ENCODE results near the gene SEPTIN10. TPM values are rescaled to one million over a fixed set of nuclear protein-coding genes. Genes with fewer than 3 reads are reported as not detected.

The SEPTIN10 gene
- total RNA-seq: 1 to 10 TPM; 8.4 to 9.8 TPM

- ChIA-PET POLR2A (no interaction called here), CTCF (interaction anchor here (0.5 to 0.7 kb wide), 2 partner anchors 16 to 656 kb away, joined by 3 read pairs; no protein-coding TSS in a partner anchor)
- H3K27ac Mint-ChIP-seq: peak within 1 kb of the TSS; percentile 79
- peak within 1 kb of the TSS; percentile 82 for H3K4me3 Mint-ChIP-seq
- H3K27me3 Mint-ChIP-seq: peaks cover 41% of the 10 kb centered on the region
- peaks cover 5% of the 10 kb centered on the region for H3K36me3 Mint-ChIP-seq
- peak; percentile 87 for DNase-seq
- H3K9me3 Mint-ChIP-seq: no peaks in the 10 kb centered on the region
- intact Hi-C loops (cut with micrococcal nuclease): no loop called here
- H3K4me1 Mint-ChIP-seq (ENCODE audit: low read depth): peaks cover 18% of the 10 kb centered on the region
Observed at GRCh38 chr2:109613922-109614714, at the start of gene SEPTIN10, which contains the start of gene SOWAHC. Gene SEPTIN10 (minus strand): TSS chr2:109613966. CDS start chr2:109613827, 139 bp downstream. Gene SOWAHC (plus strand): TSS chr2:109614364. CDS start chr2:109614490, 126 bp downstream.

DNA sequence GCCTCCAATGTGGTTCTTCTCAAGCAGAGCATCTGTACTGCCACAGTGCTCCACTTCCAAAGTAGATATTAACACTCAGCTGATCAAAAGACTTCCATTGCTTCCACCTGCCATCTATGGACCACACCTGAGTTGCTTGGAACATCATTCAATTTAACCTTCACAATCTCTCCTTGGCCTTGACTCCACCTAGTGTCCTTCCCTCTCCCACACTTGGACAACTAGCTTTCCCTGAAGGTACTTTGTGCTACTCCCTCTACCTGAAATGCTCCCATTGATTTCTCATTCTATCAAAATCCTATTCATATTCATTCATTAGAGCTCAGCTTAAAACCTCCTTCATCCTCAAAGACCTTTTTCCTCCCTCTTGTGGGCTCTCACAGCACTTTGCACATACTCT lies 49.1 kb upstream of the SEPTIN10 start:
- Mint-ChIP-seq H3K27ac (no peak overlapping the region), H3K4me3 (no peak overlapping the region), H3K27me3 (peaks cover 14% of the 10 kb centered on the region), H3K9me3 (no peaks in the 10 kb centered on the region), H3K36me3 (no peaks in the 10 kb centered on the region), H3K4me1 (ENCODE audit: low read depth) (no peaks in the 10 kb centered on the region)
- POLR2A ChIA-PET: no interaction called here
- no peak for DNase-seq
- CTCF ChIA-PET: interaction anchor here (1.0 to 2.5 kb wide), 2 partner anchors 116 to 118 kb away, joined by 5 to 18 read pairs; no protein-coding TSS in a partner anchor
- intact Hi-C loops (cut with micrococcal nuclease): loop anchor here (1.0 kb wide), 1 partner anchor 117 kb away; no protein-coding TSS in a partner anchor

GRCh38 chr2:109660046-109660860 lies 46.5 kb upstream of the SEPTIN10 start:
- no peaks in the 10 kb centered on the region for H3K9me3 Mint-ChIP-seq
- no peak overlapping the region for H3K27ac Mint-ChIP-seq
- no peak overlapping the region for H3K4me3 Mint-ChIP-seq
- peaks cover 14% of the 10 kb centered on the region for H3K27me3 Mint-ChIP-seq
- POLR2A ChIA-PET: no interaction called here
- intact Hi-C loops (cut with micrococcal nuclease): no loop called here
- H3K4me1 Mint-ChIP-seq (ENCODE audit: low read depth): no peaks in the 10 kb centered on the region
- CTCF ChIA-PET: interaction anchor here (1.3 kb wide), 1 partner anchor 114 kb away, joined by 5 read pairs; no protein-coding TSS in a partner anchor
- H3K36me3 Mint-ChIP-seq: no peaks in the 10 kb centered on the region
- DNase-seq: no peak

- Mint-ChIP-seq H3K9me3 (no peaks in the 10 kb centered on the region), H3K27me3 (peaks cover 12% of the 10 kb centered on the region), H3K4me3 (no peak overlapping the region), H3K36me3 (no peaks in the 10 kb centered on the region), H3K4me1 (ENCODE audit: low read depth) (no peaks in the 10 kb centered on the region), H3K27ac (no peak overlapping the region)
- ChIA-PET POLR2A (no interaction called here), CTCF (interaction anchor here (0.7 kb wide), 1 partner anchor 25 kb away, joined by 3 read pairs; no protein-coding TSS in a partner anchor)
- no peak for DNase-seq
- intact Hi-C loops (cut with micrococcal nuclease): no loop called here
Observed at GRCh38 chr2:109659396-109660045, 45.8 kb upstream of the SEPTIN10 start.

DNA sequence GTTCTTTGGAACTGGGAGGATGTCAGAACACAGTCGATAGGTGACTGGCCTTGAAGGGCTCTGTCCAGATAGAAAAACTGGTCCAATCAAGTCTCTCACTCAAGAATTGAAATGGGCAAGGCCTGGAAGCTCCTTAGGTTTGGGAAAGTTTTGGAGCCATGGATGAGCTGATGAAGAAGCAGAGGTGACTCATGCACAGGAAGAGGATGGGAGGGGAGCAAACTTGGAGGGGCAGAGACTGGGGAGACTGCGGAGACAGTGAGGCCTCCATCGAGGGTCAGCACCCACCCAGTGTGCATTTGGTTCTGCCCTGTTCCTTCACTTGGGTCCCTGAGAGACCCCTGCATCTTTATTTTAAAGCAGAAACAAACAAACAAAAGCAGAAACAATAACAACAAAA lies 41.5 kb upstream of the SEPTIN10 start:
- POLR2A ChIA-PET: no interaction called here
- CTCF ChIA-PET: no interaction called here
- H3K4me3 Mint-ChIP-seq: no peak overlapping the region
- no peak for DNase-seq
- H3K4me1 Mint-ChIP-seq (ENCODE audit: low read depth): no peaks in the 10 kb centered on the region
- intact Hi-C loops (cut with micrococcal nuclease): no loop called here
- H3K36me3 Mint-ChIP-seq: no peaks in the 10 kb centered on the region
- no peak overlapping the region for H3K27ac Mint-ChIP-seq
- no peaks in the 10 kb centered on the region for H3K9me3 Mint-ChIP-seq
- peaks cover 8% of the 10 kb centered on the region for H3K27me3 Mint-ChIP-seq

DNA sequence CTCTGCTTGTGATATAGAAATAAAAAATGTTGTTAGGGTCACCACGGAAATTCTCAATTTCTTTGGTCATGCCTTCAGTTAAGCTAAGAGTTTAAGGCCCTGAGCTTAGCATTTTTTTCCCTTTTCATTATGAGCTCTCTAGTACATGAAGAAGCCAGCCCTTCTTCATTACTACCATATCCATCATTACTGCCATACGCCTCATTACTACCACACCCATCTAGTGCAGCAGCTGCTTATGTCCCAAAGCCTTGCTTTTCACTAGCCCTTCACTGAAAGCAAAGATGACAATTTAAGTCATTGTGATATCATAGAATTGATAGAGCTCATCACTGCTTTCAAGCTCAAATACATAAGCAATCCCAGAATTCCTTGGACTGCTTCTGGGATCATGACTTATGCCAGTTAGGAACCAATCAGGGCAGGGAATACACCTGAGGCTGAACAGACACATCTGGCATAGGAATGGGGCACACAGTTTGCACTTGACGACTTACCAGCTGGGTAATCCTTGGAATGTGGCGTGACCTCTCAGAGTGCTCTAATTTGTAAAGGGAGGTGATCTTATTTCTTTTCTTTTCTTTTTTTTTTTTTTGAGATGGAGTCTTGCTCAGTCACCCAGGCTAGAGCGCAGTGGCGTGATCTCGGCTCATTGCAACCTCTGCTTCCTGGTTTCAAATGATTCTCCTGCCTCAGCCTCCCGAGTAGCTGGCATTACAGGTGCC lies 40.7 kb upstream of the SEPTIN10 start:
- Mint-ChIP-seq H3K4me3 (no peak overlapping the region), H3K27ac (no peak overlapping the region), H3K27me3 (peaks cover 14% of the 10 kb centered on the region), H3K36me3 (no peaks in the 10 kb centered on the region), H3K4me1 (ENCODE audit: low read depth) (no peaks in the 10 kb centered on the region), H3K9me3 (no peaks in the 10 kb centered on the region)
- intact Hi-C loops (cut with micrococcal nuclease): no loop called here
- DNase-seq: no peak
- CTCF ChIA-PET: no interaction called here
- POLR2A ChIA-PET: no interaction called here

DNA sequence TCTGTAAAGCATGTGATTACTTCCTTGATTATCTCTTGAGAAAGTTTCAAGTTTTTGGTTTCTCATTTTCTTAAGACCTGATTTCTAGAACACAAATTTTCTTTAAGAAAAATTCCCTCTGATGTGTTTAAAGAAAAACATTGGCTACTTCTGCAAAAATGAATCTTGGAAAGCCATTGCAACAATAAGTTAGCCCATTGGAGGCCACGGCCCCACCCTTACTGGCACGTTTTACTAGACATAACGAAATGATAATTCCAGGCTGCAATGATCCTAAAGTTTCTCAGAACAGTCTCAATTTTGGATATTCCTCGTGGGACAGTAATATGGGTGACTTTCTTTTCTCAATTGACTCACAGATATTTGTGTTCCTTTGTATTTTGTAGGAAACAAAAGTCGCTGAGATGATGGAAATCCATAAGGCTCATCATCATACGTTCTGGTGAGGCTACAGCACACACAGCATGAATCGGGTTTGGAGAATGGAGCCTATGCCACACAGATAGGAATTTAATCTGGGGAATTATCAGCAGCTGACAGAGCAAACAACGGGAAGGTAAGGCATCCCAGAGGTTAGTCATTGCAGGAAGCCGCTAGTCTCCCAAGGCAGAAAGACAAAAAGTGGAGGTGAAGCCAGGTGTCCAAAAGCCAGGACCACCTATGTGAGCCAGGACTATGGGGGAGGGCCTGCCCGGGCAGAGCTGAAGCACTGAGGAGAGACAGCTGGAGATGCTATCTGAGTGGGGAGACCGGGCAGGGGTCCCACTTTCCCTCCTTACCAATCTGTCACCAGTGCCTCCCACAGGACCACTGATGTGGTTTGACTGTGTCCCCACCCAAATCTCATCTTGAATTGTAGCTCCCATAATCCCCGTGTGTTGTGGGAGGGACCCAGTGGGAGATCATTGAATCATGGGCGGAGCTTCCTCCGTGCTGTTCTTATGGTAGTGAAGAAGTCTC lies 36.2 kb upstream of the SEPTIN10 start:
- POLR2A ChIA-PET: no interaction called here
- no peak for DNase-seq

DNA sequence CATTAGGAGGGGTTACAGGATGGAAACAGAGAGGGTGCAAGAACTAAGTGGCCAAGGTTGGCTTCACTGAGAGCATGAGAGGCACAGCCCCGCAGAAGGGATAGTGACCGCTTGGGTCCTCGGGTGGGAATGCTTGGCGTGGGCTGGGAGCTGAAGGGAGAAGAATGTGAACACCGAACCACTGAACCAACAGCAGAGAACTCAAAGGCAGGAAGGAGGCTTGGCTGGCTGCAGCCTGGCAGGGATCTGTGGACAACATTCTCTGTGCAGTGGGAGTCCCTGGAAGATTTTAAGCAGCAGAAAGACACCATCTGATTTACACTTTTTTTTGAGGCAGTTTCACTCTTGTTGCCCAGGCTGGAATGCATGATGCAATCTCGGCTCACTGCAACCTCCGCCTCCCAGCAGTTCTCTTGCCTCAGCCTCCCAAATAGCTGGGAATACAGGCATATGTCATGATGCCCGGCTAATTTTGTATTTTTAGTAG lies 34.3 kb upstream of the SEPTIN10 start:
- POLR2A ChIA-PET: no interaction called here
- intact Hi-C loops (cut with micrococcal nuclease): no loop called here
- Mint-ChIP-seq H3K36me3 (no peaks in the 10 kb centered on the region), H3K27ac (no peak overlapping the region), H3K27me3 (peaks cover 16% of the 10 kb centered on the region), H3K4me3 (no peak overlapping the region), H3K9me3 (no peaks in the 10 kb centered on the region), H3K4me1 (ENCODE audit: low read depth) (no peaks in the 10 kb centered on the region)
- DNase-seq: no peak
- CTCF ChIA-PET: interaction anchor here (0.6 kb wide), 1 partner anchor 78 kb away, joined by 3 read pairs; no protein-coding TSS in a partner anchor

More for the DNA sequence above, 36.2 kb upstream of the SEPTIN10 start:
- Mint-ChIP-seq H3K4me1 (ENCODE audit: low read depth) (no peaks in the 10 kb centered on the region), H3K27ac (no peak overlapping the region), H3K27me3 (peaks cover 18% of the 10 kb centered on the region), H3K9me3 (no peaks in the 10 kb centered on the region), H3K36me3 (no peaks in the 10 kb centered on the region), H3K4me3 (no peak overlapping the region)
- intact Hi-C loops (cut with micrococcal nuclease): no loop called here
- CTCF ChIA-PET: no interaction called here

- Mint-ChIP-seq H3K36me3 (no peaks in the 10 kb centered on the region), H3K27me3 (peaks cover 13% of the 10 kb centered on the region), H3K4me3 (no peak overlapping the region), H3K4me1 (ENCODE audit: low read depth) (no peaks in the 10 kb centered on the region), H3K9me3 (no peaks in the 10 kb centered on the region), H3K27ac (no peak overlapping the region)
- ChIA-PET CTCF (no interaction called here), POLR2A (no interaction called here)
- intact Hi-C loops (cut with micrococcal nuclease): no loop called here
- no peak for DNase-seq
Observed at GRCh38 chr2:109647636-109648035, 33.9 kb upstream of the SEPTIN10 start.

DNA sequence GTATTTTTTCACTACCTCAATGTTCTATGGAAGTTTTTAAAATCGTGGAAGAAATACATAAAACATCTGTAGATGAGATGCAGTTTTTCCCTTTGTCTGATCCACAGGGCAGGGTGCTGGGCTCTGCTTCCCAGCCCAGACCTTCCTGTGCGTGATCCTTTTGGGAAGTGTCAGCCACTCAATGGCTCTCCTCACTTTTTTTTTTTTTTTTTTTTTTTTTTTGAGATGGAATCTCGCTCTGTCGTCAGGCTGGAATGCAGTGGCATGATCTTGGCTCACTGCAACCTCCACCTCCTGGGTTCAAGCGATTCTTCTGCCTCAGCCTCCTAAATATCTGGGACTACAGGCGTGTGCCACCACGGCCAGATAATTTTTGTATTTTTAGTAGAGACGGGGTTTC lies 33.2 kb upstream of the SEPTIN10 start:
- H3K27me3 Mint-ChIP-seq: peaks cover 13% of the 10 kb centered on the region
- no peaks in the 10 kb centered on the region for H3K36me3 Mint-ChIP-seq
- ChIA-PET CTCF (no interaction called here), POLR2A (no interaction called here)
- no peak for DNase-seq
- intact Hi-C loops (cut with micrococcal nuclease): no loop called here
- no peaks in the 10 kb centered on the region for H3K9me3 Mint-ChIP-seq
- H3K4me3 Mint-ChIP-seq: no peak overlapping the region
- H3K4me1 Mint-ChIP-seq (ENCODE audit: low read depth): no peaks in the 10 kb centered on the region
- no peak overlapping the region for H3K27ac Mint-ChIP-seq
